Uterus (tissue), 2 donors: ENCODE measurements around the gene CD9.

Experiments
- POLR2A ChIP-seq, 2 donors: fragments of 450-650 bp; IDR thresholded peaks; one replicate each; pipeline ENCODE4 v1.6.1; 2016; ENCODE audit warnings: antibody characterized with exemption in 2 of 2, mild to moderate bottlenecking in 1 of 2, moderate library complexity in 1 of 2
- TF ChIP-seq, protein P1 (sequence below), 4 experiments: fragments of 200-600 bp in 2 of 4; fragments of 450-650 bp in 2 of 4; sonication (generic) in 2 of 4; IDR thresholded peaks; one replicate each; pipeline ENCODE4 v1.5.1; 2016 to 2019; ENCODE audit warnings: antibody characterized with exemption in 4 of 4, mild to moderate bottlenecking in 2 of 4, moderate library complexity in 1 of 4

DNA sequence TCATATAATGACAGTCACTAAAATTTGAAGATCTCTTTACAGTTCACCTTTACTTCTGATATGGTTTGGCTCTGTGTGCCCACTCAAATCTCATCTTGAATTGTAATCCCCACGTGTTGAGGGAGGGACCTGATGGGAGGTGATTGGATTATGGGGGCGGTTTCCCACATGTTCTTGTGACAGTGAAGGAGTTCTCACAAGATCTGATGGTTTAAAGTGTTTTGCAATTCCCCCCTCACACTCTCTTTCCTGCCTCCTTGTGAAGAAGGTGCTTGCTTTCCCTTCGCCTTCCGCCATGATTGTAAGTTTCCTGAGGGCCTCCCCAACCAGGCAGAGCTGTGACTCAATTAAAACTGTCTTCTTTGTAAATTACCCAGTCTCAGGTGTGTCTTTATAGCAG is 27.3 kb upstream of the CD9 start:
- TF ChIP-seq, protein P1, sequence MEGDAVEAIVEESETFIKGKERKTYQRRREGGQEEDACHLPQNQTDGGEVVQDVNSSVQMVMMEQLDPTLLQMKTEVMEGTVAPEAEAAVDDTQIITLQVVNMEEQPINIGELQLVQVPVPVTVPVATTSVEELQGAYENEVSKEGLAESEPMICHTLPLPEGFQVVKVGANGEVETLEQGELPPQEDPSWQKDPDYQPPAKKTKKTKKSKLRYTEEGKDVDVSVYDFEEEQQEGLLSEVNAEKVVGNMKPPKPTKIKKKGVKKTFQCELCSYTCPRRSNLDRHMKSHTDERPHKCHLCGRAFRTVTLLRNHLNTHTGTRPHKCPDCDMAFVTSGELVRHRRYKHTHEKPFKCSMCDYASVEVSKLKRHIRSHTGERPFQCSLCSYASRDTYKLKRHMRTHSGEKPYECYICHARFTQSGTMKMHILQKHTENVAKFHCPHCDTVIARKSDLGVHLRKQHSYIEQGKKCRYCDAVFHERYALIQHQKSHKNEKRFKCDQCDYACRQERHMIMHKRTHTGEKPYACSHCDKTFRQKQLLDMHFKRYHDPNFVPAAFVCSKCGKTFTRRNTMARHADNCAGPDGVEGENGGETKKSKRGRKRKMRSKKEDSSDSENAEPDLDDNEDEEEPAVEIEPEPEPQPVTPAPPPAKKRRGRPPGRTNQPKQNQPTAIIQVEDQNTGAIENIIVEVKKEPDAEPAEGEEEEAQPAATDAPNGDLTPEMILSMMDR (IDR thresholded peaks at IDR 0.05): no peak
- no peak for TF ChIP-seq POLR2A (IDR thresholded peaks at IDR 0.05)
